Right lobe of liver (tissue), 4 donors: ENCODE measurements around the gene ARID5B.

Source experiments
- POLR2A ChIP-seq: fragments of 450-650 bp; IDR thresholded peaks from one replicate; pipeline ENCODE4 v1.6.1; 2017; ENCODE audit warnings: antibody characterized with exemption, mild to moderate bottlenecking
- TF ChIP-seq, protein P1 (sequence below), 4 donors: fragments of 200-600 bp in 3 of 4; fragments of 450-650 bp in 1 of 4; IDR thresholded peaks; one replicate each; pipeline versions ENCODE4 v1.5.1 to v1.8.0; 2016 to 2022; ENCODE audit warnings: antibody characterized with exemption in 4 of 4, mild to moderate bottlenecking in 2 of 4
- donor health status: DM: no; HTN: no; CAD: no.
- donor health status: DM: no; HTN: no; CAD: no.
- donor health status: DM: no; HTN: yes; CAD: no.

- TF ChIP-seq POLR2A, result no peak
- TF ChIP-seq, protein P1, sequence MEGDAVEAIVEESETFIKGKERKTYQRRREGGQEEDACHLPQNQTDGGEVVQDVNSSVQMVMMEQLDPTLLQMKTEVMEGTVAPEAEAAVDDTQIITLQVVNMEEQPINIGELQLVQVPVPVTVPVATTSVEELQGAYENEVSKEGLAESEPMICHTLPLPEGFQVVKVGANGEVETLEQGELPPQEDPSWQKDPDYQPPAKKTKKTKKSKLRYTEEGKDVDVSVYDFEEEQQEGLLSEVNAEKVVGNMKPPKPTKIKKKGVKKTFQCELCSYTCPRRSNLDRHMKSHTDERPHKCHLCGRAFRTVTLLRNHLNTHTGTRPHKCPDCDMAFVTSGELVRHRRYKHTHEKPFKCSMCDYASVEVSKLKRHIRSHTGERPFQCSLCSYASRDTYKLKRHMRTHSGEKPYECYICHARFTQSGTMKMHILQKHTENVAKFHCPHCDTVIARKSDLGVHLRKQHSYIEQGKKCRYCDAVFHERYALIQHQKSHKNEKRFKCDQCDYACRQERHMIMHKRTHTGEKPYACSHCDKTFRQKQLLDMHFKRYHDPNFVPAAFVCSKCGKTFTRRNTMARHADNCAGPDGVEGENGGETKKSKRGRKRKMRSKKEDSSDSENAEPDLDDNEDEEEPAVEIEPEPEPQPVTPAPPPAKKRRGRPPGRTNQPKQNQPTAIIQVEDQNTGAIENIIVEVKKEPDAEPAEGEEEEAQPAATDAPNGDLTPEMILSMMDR (IDR thresholded peaks at IDR 0.05), result no peak
These were observed 113.0 kb downstream of the ARID5B start for GRCh38 chr10:62014510-62014909.
